ENCODE measurements around the gene TMEM185B.

Gene TMEM185B

DNA sequence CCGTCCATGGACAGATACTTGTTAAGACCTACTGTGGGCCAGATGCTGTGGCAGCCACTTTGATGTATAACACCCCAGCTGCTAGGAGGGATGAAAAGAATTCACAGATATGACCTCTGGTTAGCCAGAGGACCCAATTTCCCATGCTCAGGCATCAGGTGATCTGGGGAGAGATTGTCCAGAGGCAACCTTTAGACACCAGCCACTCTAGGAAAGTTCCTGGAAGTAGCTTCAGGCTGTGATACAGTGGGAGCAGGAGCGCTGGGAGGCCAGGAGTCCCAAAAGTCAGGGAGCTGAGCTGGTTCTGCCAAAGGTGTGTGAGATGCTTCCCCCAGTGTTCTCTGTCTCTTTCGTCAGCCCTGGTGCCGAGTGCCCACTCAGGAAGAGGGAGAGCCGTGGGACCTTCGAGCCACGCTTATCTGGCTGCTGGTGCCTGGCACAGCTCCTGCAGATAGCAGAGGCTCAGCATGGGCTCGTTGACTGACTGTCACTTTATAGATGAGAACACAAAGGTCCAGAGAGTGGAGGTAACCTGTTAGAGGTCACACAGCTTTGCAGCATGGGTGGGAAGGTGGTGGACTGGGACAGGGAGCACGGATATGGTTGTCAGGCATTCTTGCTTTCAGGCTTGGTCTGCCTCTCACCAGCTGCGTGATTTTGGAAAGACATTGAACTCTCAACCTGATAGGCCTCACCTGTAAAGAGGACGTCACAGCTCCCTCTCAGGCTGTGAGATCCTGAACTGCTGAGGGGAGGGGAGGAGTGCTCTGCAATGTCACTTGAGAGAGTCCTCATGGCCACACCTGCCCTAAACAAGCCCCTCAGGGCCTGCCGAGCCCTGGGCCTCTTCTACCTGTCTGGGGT is 21.7 kb upstream of the TMEM185B start:
- in situ Hi-C loops (cut with MboI; ENCODE audit: low pct_unique_long_range_greater_than_20kb, low sequenced_read_pairs, unreplicated experiment), result no loop called here
- TF ChIP-seq, protein P1, sequence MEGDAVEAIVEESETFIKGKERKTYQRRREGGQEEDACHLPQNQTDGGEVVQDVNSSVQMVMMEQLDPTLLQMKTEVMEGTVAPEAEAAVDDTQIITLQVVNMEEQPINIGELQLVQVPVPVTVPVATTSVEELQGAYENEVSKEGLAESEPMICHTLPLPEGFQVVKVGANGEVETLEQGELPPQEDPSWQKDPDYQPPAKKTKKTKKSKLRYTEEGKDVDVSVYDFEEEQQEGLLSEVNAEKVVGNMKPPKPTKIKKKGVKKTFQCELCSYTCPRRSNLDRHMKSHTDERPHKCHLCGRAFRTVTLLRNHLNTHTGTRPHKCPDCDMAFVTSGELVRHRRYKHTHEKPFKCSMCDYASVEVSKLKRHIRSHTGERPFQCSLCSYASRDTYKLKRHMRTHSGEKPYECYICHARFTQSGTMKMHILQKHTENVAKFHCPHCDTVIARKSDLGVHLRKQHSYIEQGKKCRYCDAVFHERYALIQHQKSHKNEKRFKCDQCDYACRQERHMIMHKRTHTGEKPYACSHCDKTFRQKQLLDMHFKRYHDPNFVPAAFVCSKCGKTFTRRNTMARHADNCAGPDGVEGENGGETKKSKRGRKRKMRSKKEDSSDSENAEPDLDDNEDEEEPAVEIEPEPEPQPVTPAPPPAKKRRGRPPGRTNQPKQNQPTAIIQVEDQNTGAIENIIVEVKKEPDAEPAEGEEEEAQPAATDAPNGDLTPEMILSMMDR (IDR thresholded peaks at IDR 0.05; ENCODE audit: extremely low read depth, insufficient read depth, missing control alignments), result no peak
- DNase-seq (ENCODE audit: low spot score), result no peak

GRCh38 chr2:120243875-120244553 is 20.8 kb upstream of the TMEM185B start:
- in situ Hi-C loops (cut with MboI; ENCODE audit: low pct_unique_long_range_greater_than_20kb, low sequenced_read_pairs, unreplicated experiment), result no loop called here
- TF ChIP-seq, protein P1 (IDR thresholded peaks at IDR 0.05; ENCODE audit: extremely low read depth, insufficient read depth, missing control alignments), result no peak
- no peak for DNase-seq (ENCODE audit: low spot score)

- TF ChIP-seq, protein P1 (IDR thresholded peaks at IDR 0.05; ENCODE audit: extremely low read depth, insufficient read depth, missing control alignments), result no peak
- no peak for DNase-seq (ENCODE audit: low spot score)
- in situ Hi-C loops (cut with MboI; ENCODE audit: low pct_unique_long_range_greater_than_20kb, low sequenced_read_pairs, unreplicated experiment), result no loop called here
Measured at GRCh38 chr2:120243211-120243610, 20.0 kb upstream of the TMEM185B start.

DNA sequence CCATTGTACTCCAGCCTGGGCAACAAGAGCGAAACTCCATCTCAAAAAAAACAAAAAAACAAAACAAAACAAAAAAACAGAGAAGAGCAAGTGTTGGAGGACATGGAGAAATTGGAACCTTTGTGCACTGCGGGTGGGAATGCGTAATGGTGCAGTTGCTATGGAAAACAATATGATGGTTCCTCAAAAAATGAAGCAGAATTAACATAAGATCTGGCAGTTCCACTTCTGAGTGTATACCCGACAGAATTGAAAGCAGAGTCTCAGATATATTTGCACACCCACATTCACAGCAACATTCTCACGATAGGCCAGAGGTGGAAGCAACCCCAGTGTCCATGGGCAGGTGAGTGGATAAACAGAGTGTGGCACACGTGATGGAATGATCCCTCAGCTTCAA is 18.5 kb upstream of the TMEM185B start:
- in situ Hi-C loops (cut with MboI; ENCODE audit: low pct_unique_long_range_greater_than_20kb, low sequenced_read_pairs, unreplicated experiment), result no loop called here
- TF ChIP-seq, protein P1 (IDR thresholded peaks at IDR 0.05; ENCODE audit: extremely low read depth, insufficient read depth, missing control alignments), result no peak
- DNase-seq (ENCODE audit: low spot score), result no peak

GRCh38 chr2:120240901-120241429 is 17.8 kb upstream of the TMEM185B start:
- TF ChIP-seq, protein P1 (IDR thresholded peaks at IDR 0.05; ENCODE audit: extremely low read depth, insufficient read depth, missing control alignments), result no peak
- DNase-seq (ENCODE audit: low spot score), result no peak
- in situ Hi-C loops (cut with MboI; ENCODE audit: low pct_unique_long_range_greater_than_20kb, low sequenced_read_pairs, unreplicated experiment), result no loop called here

GRCh38 chr2:120239488-120240287 is 16.5 kb upstream of the TMEM185B start:
- TF ChIP-seq, protein P1 (IDR thresholded peaks at IDR 0.05; ENCODE audit: extremely low read depth, insufficient read depth, missing control alignments), result no peak
- DNase-seq (ENCODE audit: low spot score), result no peak
- in situ Hi-C loops (cut with MboI; ENCODE audit: low pct_unique_long_range_greater_than_20kb, low sequenced_read_pairs, unreplicated experiment), result no loop called here
